HG03521 (cell line): ENCODE data around the gene PATE2.

ENCODE experiments used
- ATAC-seq: cut with Tn5 transposase; IDR thresholded peaks from one replicate; pipeline ENCODE4 v1.9.1; 2021; ENCODE audit warnings: mild to moderate bottlenecking, moderate library complexity; ENCODE audit not compliant: unreplicated experiment

Gene PATE2

DNA sequence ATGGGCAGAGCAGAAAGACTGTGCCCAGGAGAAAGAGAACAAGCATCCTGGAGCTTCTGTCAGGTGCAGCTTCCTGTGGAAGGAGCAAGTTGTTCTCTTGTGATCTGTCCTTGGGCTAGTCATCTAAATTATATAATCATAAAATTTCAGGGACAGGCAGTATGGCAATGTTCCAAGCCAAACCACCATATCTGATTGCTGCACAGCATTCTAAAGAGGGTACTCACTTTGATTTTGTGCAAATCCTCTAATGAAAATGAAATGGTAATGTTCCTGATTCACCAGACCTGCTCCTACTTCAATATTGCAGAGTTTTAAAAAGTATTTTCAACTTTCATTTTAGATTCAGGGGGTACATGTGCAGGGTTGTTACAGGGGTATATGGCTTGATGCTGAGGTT, at the start of gene PATE2:
Gene PATE2, minus strand, starts transcription at position 101 of the 400 bp plus-strand sequence. Its CDS starts 55 bp downstream, at position 46.
- ATAC-seq, result no peak

DNA sequence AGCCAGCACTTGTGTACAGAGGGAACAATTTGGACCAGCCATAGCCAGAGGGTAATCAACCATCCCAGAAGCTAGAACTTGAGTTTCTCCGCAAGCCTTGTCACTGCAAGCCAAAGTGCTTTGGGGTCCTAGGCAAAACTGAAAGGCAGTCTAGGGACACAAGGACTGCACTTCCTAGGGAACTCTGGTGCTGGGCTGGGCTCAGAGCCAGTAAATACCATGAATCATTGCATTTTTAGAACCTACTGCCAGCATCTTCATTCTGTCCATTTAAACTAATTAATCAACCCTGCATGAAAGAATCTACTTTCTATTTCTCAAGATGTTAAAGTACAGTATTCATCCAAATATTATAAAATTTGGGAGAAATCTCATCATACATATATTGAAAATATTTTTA, 29.3 kb upstream of the PATE2 start:
- no peak for ATAC-seq

DNA sequence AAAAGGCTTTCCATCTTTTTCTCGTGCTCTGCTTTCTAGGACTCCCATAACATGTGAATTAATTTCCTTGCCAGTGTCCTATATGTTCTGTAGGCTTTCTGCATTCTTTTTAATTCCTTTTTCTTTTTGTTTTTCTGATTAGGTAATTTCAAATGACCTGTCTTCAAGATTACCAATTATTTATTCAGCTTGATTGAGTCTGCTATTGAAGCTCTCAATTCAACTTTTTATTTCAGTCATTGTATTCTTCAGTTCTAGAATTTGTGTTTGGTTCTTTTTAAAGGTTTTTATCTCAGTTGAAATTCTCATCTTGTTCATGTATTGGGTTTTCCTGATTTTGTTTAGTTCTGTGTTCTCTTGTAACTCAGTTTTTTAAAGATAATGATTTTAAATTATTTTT, 23.8 kb upstream of the PATE2 start:
- ATAC-seq, result no peak

DNA sequence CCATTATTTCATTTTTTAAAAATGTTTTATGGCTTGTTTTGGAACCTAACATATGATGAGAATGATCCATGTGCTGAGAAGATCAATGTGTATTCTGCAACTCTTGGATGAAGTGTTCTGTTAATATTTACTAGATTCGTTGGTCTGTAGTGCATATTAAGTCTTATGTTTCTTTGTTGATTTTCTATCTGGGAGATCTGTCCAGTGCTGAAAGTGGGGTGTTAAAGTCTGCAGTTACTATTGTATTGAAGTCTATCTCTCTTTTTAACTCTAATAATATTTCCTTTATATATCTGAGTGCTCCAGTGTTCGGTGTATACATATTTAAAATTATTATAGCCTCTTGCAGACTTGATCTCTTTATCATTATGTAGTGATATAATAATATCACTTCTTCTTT, 21.2 kb upstream of the PATE2 start:
- ATAC-seq, result no peak

DNA sequence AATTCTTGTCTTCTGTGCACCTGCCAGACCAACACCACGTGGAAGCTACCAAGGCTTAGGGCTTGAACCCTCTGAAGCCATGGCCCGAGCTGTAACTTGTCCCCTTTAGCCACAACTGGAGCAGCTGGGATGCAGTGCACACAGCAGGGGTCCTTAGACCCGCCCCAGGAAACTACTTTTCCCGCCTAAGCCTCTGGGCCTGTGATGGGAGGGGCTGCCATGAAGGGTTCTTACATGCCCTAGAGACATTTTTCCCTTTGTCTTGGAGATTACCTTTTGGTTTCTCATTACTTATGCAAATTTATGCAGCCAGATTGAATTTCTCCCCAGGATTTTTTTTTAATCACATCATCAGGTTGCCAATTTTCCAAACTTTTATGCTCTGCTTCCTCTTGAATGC, 19.0 kb upstream of the PATE2 start:
- no peak for ATAC-seq

DNA sequence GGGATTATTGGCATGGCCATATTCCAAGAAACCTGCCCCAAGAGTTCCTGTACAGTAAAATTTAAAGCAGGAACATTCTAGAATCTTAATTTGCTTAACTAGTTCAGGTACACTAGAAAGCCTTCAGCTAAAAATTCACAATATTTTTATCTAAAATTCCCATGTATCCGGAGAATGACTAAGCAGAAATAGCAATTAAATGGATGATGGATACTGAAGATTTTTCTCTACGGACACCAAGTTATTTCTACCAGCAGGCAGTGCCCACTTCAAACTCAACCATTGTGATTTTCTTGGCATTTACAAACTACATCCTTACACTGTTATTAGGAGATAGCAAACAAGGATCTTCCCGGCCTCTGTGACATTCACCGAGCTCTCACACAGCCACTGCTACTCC, 12.2 kb upstream of the PATE2 start:
- no peak for ATAC-seq

DNA sequence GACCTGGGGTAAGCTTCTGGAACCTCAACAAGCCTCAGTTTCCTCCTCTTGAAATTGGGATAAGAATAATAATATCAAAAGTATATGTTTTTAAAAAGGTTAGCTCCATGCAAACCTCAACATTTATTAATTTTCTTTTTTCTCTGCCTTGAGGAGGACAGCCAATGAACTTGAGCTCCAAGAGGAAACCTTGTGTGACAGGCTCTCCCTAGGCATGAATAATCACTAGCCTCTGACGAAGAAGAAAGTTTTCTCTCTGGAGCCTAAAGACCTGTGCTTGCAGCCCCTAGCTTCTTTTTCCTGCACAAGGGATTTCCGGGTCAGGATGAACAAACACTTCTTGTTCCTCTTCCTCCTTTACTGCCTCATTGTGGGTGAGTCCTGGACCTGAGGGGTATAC, 9.2 kb upstream of the PATE2 start, which contains the start of gene PATE3:
Gene PATE3, plus strand, starts transcription at position 301 of the 400 bp plus-strand sequence. Its CDS starts 25 bp downstream, at position 326.
- no peak for ATAC-seq

DNA sequence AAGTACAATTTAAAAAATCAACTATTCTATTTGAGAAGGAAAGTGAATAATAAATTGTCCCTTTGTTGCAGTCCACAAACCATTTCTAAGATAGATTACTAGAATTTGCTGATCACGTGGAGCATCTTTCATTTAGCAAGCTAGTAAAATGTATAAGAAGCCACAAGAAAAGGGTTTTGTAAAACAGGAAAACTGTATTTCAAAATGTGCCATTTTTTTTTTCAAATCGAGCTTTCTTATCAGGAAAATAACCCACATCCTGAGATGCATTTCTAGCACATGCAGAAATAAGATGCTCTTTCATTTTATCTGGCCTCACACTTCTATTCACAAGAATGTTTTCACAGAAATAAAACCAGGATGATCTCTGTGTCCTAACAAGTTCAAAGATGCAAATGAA, 6.0 kb upstream of the PATE2 start:
- ATAC-seq, result no peak

DNA sequence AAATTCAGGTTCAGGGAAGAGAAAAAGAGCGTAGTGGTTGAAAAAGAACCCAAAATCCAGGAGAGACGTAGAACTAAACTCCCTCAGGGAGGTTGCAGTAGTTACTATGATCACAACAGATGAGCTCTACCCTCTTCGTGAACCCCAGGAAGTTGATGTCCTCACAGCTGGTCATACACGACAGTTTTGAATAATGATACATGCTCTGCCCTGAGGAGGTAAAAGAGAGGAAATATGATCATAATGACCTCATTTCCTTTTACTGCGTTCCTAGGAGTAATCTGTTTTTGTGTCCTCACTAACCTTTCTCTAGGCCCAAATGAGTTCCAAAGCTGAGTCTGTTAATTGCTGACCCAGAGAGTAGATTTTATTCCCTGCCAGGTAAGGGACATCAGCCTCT, 1.3 kb downstream of the PATE2 start:
- ATAC-seq, result no peak

DNA sequence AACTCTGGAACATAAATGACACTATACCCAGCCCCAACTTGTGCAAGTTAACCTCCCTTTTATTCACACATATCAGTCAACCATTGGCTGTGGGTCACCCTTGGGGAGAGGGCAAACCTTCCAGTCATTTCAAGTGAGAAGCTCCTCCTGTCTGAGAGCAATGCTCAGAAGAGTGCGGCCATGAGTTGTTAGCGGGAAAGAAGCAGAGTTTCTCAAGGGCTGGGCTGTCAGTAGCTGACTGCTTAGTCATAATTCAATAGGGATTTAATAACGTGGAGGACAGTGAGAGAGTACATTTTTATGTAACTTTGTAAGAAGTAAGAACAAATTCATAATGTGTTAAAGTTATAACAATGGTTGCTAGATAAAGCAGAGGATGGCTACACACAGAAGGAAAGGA, 5.1 kb downstream of the PATE2 start:
- ATAC-seq, result no peak

DNA sequence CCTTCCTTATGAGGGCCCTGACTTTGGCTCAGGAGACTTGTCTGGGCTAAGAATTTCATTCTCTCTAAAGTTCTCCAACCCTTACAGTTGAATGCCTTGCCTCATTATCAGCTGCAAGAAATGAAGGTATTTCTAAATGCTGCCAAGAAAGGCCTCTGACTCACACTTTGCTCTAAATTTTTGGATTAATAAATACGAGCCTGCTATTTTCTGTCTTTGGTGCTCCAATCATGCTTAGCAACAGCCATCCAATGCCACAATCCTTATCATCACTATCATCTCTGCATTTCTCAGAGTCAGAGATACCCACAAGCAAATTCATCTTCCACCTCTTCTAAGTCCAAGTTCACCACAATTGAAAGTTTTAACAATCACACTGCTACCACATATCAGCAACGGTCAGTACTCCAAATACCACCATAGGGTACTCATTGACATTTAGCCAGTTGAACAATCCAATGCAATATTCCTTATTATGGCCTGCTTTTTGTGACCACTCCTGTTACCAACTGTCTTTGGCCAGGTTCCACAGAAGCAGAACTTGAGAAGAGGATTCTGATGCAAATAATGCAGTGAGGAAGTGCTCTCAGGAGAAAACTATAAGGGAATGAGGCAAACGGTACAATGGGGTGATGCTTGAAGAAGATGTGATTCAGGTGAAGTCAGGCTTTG, 5.7 kb downstream of the PATE2 start:
- ATAC-seq, result no peak

DNA sequence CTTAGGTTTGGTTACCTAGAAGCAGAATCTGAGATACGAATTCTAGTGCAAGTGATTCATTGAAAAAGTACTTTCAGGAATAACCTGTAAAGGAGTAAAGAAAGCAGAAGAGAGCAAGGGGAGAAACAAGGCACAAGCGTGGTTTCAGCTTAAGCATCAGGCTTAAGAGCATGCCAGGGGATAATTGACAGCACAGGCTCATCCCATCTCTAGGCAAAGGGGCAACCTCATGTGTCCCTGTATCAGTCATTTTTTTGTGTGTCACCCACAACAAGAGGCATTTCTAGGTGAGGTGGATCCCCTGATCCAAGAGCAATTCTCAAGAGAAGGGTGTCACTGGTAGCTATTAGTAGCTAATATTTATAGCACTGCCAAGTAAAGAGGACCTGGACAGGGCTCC, 8.0 kb downstream of the PATE2 start:
- no peak for ATAC-seq

DNA sequence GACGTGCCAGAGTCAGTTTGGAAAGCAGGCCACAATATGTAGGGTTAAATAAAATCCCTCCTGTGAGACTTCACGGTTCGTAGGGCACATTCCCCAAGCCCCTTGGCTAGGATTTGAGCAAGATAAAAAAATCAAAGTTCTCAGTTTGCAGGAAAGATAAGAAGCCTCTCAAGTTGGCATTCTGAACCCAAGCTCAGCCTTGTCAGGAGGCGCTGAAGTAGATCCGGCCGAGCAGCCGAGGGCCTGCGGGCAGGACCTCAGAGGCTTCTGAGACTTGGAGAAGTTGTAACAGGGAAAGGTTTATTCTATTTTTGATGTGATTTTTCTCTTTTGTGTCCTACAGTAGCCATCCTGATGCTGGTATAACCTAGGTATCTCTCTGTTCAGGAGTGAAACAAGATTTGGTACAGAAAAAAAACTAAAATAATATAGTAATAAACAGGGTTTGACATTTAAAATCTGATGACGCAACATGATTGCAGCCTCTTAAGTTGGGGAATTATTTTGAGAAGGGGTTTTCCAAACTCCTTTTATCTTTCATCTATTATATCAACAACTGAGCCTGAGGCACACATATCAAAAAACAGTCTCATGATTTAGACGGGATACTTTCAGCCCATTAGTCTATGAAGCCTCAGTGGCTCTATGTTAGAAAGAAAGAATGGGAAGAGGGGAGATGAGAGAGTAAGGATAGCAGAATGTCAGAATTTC, 10.1 kb downstream of the PATE2 start:
- no peak for ATAC-seq

DNA sequence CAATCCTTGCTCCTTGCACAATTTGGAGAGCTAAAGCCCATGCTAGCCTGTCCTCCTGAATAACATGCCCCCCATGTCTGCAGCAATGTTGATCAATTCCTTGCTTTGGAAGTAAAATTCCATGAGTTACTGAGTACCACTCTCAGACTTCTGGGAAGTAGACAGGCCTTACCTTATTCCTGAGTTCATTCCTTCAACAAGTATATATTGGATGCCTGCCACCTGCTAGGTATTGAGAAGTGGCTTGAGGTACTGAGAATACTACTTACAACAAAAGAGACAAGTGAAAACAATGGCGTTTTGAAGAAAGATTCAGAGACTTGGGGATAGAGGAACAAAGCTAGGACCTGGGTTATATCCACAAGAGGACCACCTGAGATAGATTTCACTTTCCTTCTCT, 12.4 kb downstream of the PATE2 start:
- no peak for ATAC-seq

DNA sequence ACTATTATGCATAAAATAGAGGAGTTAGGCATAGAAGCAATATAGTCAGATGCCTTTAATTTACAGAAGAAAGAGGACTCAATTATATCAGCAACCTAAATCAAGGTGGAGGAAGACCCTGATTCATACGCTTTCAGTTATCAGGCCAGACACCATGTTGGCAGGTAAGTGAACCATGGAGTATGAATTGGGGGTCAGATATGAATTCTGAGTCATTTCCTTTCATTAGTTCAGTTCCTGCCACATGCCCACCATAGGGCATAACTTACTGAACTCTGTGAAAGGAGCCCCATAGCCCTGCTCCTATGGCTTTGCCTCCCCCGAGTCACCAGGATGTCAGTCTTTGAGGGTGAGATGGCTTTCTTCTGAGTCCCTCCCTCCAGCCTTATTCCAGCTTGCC, 15.1 kb downstream of the PATE2 start:
- ATAC-seq, result no peak

DNA sequence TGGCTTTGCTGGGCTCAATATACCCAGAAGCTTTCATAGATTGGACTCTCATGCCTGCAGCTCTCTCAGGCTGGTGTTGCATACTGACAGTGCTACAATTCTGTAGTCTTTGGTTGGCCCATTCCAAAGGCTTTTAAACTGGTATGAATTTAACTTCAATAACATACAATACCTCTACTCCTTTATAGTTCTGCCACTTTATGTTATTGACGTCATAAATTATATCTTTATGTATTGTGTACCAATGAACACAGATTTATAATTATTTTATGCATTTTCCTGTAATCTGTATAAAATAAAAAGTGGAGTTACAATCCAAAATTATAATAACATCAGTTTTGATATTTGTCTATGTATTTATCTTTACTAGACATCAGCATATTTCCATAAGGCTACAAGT, 16.2 kb downstream of the PATE2 start:
- ATAC-seq, result no peak

DNA sequence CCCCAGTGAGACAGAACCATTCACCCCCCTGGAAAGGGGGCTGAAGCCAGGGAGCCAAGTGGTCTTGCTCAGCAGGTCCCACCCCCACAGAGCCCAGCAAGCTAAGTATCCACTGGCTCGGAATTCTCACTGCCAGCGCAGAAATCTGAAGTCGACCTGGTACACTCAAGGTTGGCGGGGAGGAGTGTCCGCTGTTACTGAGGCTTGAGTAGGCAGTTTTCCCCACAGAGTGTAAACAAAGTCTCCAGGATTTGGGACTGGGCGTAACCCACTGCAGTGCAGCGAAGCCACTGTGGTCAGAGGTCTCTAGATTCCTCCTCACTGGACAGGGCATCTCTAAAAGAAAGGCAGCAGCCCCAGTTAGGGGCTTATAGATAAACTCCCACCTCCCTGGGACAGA, 22.6 kb downstream of the PATE2 start:
- no peak for ATAC-seq

DNA sequence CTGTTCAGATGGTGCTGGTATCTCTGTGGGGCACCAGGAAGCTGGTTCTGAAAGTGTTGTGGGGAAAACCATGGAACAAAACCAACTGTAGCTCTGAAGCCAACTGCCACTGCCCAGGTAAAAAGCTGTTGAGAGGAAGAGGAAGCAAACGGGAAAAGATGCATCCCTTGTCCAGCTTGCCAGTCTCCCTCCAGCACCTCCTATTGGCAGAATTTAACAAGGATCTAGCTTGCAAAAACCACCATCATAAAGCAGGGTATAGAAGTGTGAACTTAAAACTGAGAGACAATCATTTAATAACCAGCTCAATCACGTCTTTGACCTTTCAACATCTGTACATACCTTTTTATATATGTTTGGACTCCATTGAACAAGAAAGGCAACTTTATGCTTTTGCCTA, 28.0 kb downstream of the PATE2 start:
- ATAC-seq, result no peak

DNA sequence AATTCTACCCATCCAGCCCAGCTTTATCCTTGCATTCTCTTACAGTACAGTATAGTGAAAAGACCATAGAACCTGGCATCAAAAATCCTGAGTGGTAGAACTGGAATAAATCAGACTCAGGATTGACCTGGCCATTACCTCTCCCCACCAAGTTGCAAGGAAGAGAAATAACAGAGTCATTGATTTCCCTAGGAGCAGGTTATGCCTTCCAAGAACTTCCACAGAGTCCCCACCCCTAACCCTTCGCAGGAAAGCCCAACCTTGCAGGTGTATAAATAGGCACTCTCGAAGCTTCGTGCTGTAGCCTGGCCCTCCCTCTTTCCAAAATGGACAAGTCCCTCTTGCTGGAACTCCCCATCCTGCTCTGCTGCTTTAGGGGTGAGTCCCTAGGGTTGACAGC, 32.6 kb downstream of the PATE2 start, which contains the start of gene PATE1:
Gene PATE1, plus strand, starts transcription at position 301 of the 400 bp plus-strand sequence. Its CDS starts 26 bp downstream, at position 327.
- no peak for ATAC-seq

DNA sequence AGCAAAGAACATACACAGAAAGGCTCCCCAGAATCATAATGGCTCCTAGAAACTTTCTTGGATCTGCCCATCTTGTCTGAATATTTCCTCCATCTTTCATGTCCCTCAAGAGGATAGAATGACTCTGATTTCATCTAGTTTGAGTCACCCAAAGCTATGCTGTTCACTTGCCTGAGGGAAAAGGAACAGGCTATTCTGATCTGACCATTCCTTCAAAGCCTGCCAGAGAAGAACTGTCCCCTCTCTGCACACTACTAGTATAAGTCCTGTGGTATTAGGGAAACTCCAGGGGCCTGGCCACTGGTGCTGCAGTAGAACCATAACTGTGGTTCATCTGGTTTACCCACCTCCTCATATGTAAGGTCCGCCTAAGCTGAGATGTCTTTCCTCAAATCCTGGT, 34.9 kb downstream of the PATE2 start:
- no peak for ATAC-seq

DNA sequence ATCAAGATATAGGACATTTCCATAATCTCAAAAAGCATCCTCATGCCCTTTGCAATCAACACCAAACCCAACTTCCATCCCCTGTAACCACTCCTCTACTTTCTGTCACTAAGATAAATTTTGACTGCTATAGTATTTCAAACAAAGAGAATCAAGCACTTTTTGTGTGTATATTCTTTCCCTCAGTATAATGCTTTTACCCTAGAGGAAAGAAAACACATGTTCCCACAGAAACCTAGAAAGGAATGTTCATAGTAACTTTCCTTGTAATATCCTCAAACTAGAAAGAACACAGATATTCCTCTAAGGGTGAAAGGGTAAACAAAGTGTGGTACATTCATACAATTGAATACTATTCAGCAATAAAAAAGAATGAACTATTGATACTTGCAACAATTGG, 38.0 kb downstream of the PATE2 start:
- no peak for ATAC-seq

DNA sequence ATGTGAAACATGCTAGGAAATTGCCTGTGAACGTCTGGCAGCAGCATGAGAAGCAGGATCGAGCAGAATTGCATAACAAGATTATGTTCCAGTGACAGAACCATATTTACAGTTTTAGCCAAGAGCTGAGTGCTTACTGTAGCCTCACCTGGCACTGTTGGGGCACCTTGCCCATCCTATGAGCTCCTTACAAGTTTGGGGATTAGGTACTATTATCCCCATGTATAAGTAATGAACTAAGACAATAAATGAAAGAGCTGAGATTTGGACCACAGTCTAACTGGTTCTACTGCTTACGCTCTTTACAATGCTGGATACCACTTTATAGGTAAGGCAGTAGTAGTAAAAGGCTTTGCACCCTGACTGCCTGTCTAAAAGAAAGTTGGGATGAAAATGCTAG, 49.7 kb downstream of the PATE2 start:
- ATAC-seq, result no peak
